Hepatocyte (in vitro differentiated cells): ENCODE results near the gene LRCH1. TPM values are rescaled to one million over a fixed set of nuclear protein-coding genes. Genes with fewer than 3 reads are reported as not detected.

Source experiments
- DNase-seq: peaks from one replicate; pipeline ENCODE4 v3.0.0-alpha.2; 2016; ENCODE audit warnings: low spot score
- H2AFZ ChIP-seq: fragments of 200-600 bp; sonication (generic); 2 replicates; pipeline ENCODE4 v1.6.0; 2016; ENCODE audit warnings: antibody characterized with exemption, mild to moderate bottlenecking
- H3K27ac ChIP-seq: fragments of 200-600 bp; sonication (generic); 2 replicates; pipeline ENCODE4 v1.5.1; 2016; ENCODE audit warnings: mild to moderate bottlenecking
- H3K27me3 ChIP-seq: fragments of 200-600 bp; sonication (generic); 2 replicates; pipeline ENCODE4 v1.6.1; 2016
- H3K36me3 ChIP-seq: fragments of 200-600 bp; sonication (generic); replicated peaks from 2 replicates; pipeline ENCODE4 v1.5.1; 2016; ENCODE audit warnings: low read depth; ENCODE audit not compliant: insufficient read depth
- H3K4me1 ChIP-seq: fragments of 200-600 bp; sonication (generic); 2 replicates; pipeline ENCODE4 v1.5.1; 2016; ENCODE audit warnings: mild to moderate bottlenecking, moderate library complexity; ENCODE audit not compliant: insufficient read depth
- H3K4me2 ChIP-seq: fragments of 200-600 bp; sonication (generic); 2 replicates; pipeline ENCODE4 v1.6.0; 2016
- H3K4me3 ChIP-seq: fragments of 200-600 bp; sonication (generic); 2 replicates; pipeline ENCODE4 v1.5.1; 2016; ENCODE audit warnings: mild to moderate bottlenecking
- H3K79me2 ChIP-seq: fragments of 200-600 bp; sonication (generic); 2 replicates; pipeline ENCODE4 v1.6.0; 2017; ENCODE audit warnings: mild to moderate bottlenecking
- H3K9me2 ChIP-seq: fragments of 200-600 bp; sonication (generic); replicated peaks from 2 replicates; pipeline ENCODE4 v1.6.0; 2017; ENCODE audit warnings: mild to moderate bottlenecking; ENCODE audit not compliant: insufficient read depth
- H3K9me3 ChIP-seq: fragments of 200-600 bp; sonication (generic); 2 replicates; pipeline ENCODE4 v1.5.1; 2016; ENCODE audit warnings: low read depth, mild to moderate bottlenecking
- H4K20me1 ChIP-seq: fragments of 200-600 bp; sonication (generic); 2 replicates; pipeline ENCODE4 v1.6.0; 2016; ENCODE audit warnings: mild to moderate bottlenecking; ENCODE audit not compliant: insufficient read depth, poor library complexity, severe bottlenecking
- EZH2 ChIP-seq: fragments of 200-600 bp; sonication (generic); IDR thresholded peaks from 2 replicates; pipeline ENCODE4 v1.6.1; 2016; ENCODE audit warnings: antibody characterized with exemption, mild to moderate bottlenecking, borderline replicate concordance
- EZH2phosphoT487 ChIP-seq: fragments of 200-600 bp; sonication (generic); IDR thresholded peaks from one replicate; pipeline ENCODE4 v1.6.1; 2018; ENCODE audit warnings: antibody characterized with exemption, mild to moderate bottlenecking, low read depth, moderate library complexity; ENCODE audit not compliant: unreplicated experiment, severe bottlenecking
- WGBS: methylation state at CpG from one replicate; pipeline ENCODE4 v1.1.6; 2016; ENCODE audit warnings: low lambda C conversion rate; ENCODE audit errors: missing lambda C conversion rate; 5-methylcytosine and 5-hydroxymethylcytosine counted together
- polyA plus RNA-seq: library from polyadenylated mRNA; unstranded; fragments of >200 nt; fragmentation: Nextera tagmentation; extraction: Ambion mirVana; gene quantifications from 2 replicates; pipeline ENCODE4 v1.2.1, GENCODE V29; 2016
- total RNA-seq: library from RNA; depleted of rRNA; stranded (reverse); fragments of >200 nt; gene quantifications from 2 replicates; pipeline ENCODE4 v1.2.3, GENCODE V29; 2014
- TF ChIP-seq, protein P1 (sequence below): fragments of 200-600 bp; sonication (generic); IDR thresholded peaks from 2 replicates; pipeline ENCODE4 v1.5.1; 2016; ENCODE audit warnings: antibody characterized with exemption, mild to moderate bottlenecking; ENCODE audit not compliant: poor library complexity

LRCH1 gene
- total and polyA plus RNA-seq, 2 experiments from 2014 or later: 5.7 to 14.1 TPM

DNA sequence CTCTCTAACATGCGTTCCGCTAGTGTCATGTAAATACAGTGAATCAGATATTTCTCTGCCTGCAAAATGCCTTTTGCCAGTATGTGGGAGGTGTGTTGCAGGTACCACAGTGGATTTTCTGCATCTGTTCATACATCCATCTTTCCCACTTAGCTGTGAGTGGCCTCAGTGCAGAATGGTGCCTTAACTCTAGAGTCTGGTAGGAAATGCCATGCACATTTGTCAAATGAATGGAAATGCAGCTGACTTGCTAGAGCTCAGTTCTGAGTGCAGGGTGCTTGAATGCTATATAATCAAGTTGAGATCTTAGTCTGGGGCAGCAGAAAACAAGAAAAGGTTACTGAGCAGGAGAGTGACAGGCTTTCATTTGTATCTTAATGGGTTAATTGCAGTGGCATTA lies 68.2 kb downstream of the LRCH1 start:
- Histone ChIP-seq H3K36me3 (no peaks in the 10 kb centered on the region), H3K4me2 (peak overlapping the region; percentile 60), H3K27me3 (no peaks in the 10 kb centered on the region), H3K9me3 (no peaks in the 10 kb centered on the region), H3K9me2 (no peaks in the 10 kb centered on the region), H3K4me1 (peaks cover 47% of the 10 kb centered on the region), H2AFZ (no peak overlapping the region), H4K20me1 (peaks cover 9% of the 10 kb centered on the region), H3K79me2 (peaks cover 86% of the 10 kb centered on the region), H3K4me3 (no peak overlapping the region), H3K27ac (no peak overlapping the region)
- DNase-seq: no peak
- TF ChIP-seq EZH2phosphoT487 (no peak), EZH2 (no peak)
- TF ChIP-seq, protein P1, sequence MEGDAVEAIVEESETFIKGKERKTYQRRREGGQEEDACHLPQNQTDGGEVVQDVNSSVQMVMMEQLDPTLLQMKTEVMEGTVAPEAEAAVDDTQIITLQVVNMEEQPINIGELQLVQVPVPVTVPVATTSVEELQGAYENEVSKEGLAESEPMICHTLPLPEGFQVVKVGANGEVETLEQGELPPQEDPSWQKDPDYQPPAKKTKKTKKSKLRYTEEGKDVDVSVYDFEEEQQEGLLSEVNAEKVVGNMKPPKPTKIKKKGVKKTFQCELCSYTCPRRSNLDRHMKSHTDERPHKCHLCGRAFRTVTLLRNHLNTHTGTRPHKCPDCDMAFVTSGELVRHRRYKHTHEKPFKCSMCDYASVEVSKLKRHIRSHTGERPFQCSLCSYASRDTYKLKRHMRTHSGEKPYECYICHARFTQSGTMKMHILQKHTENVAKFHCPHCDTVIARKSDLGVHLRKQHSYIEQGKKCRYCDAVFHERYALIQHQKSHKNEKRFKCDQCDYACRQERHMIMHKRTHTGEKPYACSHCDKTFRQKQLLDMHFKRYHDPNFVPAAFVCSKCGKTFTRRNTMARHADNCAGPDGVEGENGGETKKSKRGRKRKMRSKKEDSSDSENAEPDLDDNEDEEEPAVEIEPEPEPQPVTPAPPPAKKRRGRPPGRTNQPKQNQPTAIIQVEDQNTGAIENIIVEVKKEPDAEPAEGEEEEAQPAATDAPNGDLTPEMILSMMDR: no peak
- 90% methylated on average over 2 of the region's 2 CpGs for whole genome bisulfite sequencing

GRCh38 chr13:46621792-46622629 lies 69.0 kb downstream of the LRCH1 start:
- no peaks in the 10 kb centered on the region for H3K27me3 ChIP-seq
- TF ChIP-seq EZH2phosphoT487 (no peak), EZH2 (no peak)
- no peak overlapping the region for H3K4me3 ChIP-seq
- peaks cover 9% of the 10 kb centered on the region for H4K20me1 ChIP-seq
- DNase-seq: no peak
- H3K9me3 ChIP-seq: no peaks in the 10 kb centered on the region
- no peak overlapping the region for H2AFZ ChIP-seq
- 23% methylated on average over 4 of the region's 4 CpGs for WGBS
- no peaks in the 10 kb centered on the region for H3K36me3 ChIP-seq
- H3K79me2 ChIP-seq: peaks cover 91% of the 10 kb centered on the region
- no peaks in the 10 kb centered on the region for H3K9me2 ChIP-seq
- H3K27ac ChIP-seq: no peak overlapping the region
- peak overlapping the region; percentile 60 for H3K4me2 ChIP-seq
- peaks cover 41% of the 10 kb centered on the region for H3K4me1 ChIP-seq

DNA sequence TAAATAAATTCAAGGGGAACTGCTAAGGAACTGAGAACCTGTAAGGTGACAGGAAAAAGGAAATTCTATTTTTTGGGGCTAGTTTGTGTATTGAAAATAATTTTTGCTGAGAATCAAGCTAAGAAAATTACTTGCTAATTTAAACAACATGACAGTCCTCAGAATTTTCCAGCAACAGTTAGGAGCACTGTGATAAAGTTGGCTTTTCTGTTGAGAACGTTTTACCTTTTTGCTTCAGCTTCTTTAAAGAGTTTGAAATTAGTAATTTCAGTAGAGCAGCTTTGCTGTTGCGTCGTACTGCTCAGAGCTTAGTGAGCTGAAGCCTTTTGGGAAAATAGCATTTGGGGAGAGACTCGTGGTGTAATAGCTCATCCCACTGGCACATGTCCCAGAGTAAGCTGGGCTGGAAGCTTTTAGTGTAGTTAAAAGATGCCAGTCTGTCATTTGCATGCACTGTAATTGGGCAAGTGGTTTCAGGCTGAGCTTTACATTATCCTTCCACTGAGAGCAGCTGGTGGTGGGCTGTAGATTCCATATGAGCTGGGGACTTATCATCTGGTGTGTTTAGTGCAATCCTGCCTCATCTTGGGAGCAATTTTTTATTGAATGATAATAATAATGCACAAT lies 69.8 kb downstream of the LRCH1 start:
- peak overlapping the region; percentile 60 for H3K4me2 ChIP-seq
- peaks cover 9% of the 10 kb centered on the region for H4K20me1 ChIP-seq
- DNase-seq: peak; percentile 73
- peaks cover 34% of the 10 kb centered on the region for H3K4me1 ChIP-seq
- TF ChIP-seq EZH2: no peak
- no peak for TF ChIP-seq EZH2phosphoT487
- TF ChIP-seq, protein P1: no peak
- H3K9me2 ChIP-seq: no peaks in the 10 kb centered on the region
- H3K79me2 ChIP-seq: peaks cover 91% of the 10 kb centered on the region
- H3K27me3 ChIP-seq: no peaks in the 10 kb centered on the region
- no peak overlapping the region for H3K4me3 ChIP-seq
- 42% methylated on average over 4 of the region's 4 CpGs for WGBS
- no peak overlapping the region for H2AFZ ChIP-seq
- no peaks in the 10 kb centered on the region for H3K36me3 ChIP-seq
- H3K9me3 ChIP-seq: no peaks in the 10 kb centered on the region
- no peak overlapping the region for H3K27ac ChIP-seq

DNA sequence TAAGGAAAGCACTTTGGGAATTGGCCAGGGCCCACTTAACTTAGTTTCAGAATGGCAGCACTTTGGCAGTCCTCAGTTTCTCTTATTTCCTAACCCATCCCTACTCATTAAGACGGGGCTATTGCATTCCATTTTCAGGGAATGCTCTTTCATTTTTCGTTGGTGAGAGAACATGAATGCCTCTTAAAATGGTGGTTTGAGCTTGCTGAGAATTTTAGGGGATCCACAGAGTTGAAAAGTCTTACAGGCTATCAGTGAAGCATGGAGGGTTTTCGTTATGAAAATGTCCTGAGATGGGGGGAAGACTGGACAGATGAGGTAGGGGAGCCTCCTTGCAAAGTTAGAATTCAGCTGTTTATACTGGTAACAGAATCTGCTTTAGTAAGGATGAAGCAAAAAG lies 71.4 kb downstream of the LRCH1 start:
- Histone ChIP-seq H2AFZ (no peak overlapping the region), H3K4me3 (no peak overlapping the region), H3K27ac (no peak overlapping the region), H3K79me2 (peaks cover 91% of the 10 kb centered on the region), H3K27me3 (no peaks in the 10 kb centered on the region), H3K9me2 (no peaks in the 10 kb centered on the region), H3K4me1 (peaks cover 36% of the 10 kb centered on the region), H4K20me1 (peaks cover 9% of the 10 kb centered on the region), H3K9me3 (no peaks in the 10 kb centered on the region), H3K4me2 (no peak overlapping the region), H3K36me3 (no peaks in the 10 kb centered on the region)
- WGBS: 82% methylated on average over 3 of the region's 3 CpGs
- no peak for TF ChIP-seq EZH2
- TF ChIP-seq, protein P1: no peak
- TF ChIP-seq EZH2phosphoT487: no peak
- DNase-seq: no peak
